Activated CD4-positive, alpha-beta T cell treated with anti-CD3 and anti-CD28 coated beads, Interleukin-2, amount 50 U/mL, for 4 hours (primary cell): ENCODE results near the gene PIGV.

Source experiments
- DNase-seq, 2 experiments: peaks; one replicate each; pipeline ENCODE4 v3.0.0-alpha.2; 2020

Gene PIGV

GRCh38 chr1:26774462-26774861 lies 13.3 kb upstream of the PIGV start:
- DNase-seq: no peak

GRCh38 chr1:26775666-26776065 lies 12.1 kb upstream of the PIGV start:
- DNase-seq: no peak

GRCh38 chr1:26779098-26779668 lies 8.6 kb upstream of the PIGV start:
- no peak for DNase-seq

GRCh38 chr1:26780344-26780957 lies 7.3 kb upstream of the PIGV start:
- DNase-seq: no peak

GRCh38 chr1:26781206-26781825 lies 6.4 kb upstream of the PIGV start:
- DNase-seq: no peak

- DNase-seq: no peak
These were observed 5.1 kb upstream of the PIGV start for GRCh38 chr1:26782521-26783212.

GRCh38 chr1:26783646-26784022 lies 4.1 kb upstream of the PIGV start:
- DNase-seq: no peak

- no peak for DNase-seq
These were observed 3.5 kb upstream of the PIGV start for GRCh38 chr1:26784023-26784871.

- no peak for DNase-seq
These were observed 2.9 kb upstream of the PIGV start for GRCh38 chr1:26784886-26785285.

GRCh38 chr1:26785611-26786436 lies 1.9 kb upstream of the PIGV start:
- no peak for DNase-seq

- no peak for DNase-seq
These were observed 1.0 kb upstream of the PIGV start for GRCh38 chr1:26786437-26787380.

GRCh38 chr1:26787381-26787705 lies 407 bp upstream of the PIGV start:
- DNase-seq: peak; percentile 46 to 51

- peak in 1 of 2 experiments; percentile 8 for DNase-seq
These were observed 700 bp downstream of the PIGV start for GRCh38 chr1:26788515-26788785.

- peak; percentile 86 to 89 for DNase-seq
These were observed 1.3 kb downstream of the PIGV start for GRCh38 chr1:26788836-26789611.

GRCh38 chr1:26789612-26789865 lies 1.8 kb downstream of the PIGV start:
- no peak for DNase-seq

- DNase-seq: no peak
These were observed 2.2 kb downstream of the PIGV start for GRCh38 chr1:26789931-26790330.

GRCh38 chr1:26790551-26790953 lies 2.8 kb downstream of the PIGV start:
- no peak for DNase-seq

- DNase-seq: no peak
These were observed 3.4 kb downstream of the PIGV start for GRCh38 chr1:26791148-26791547.

GRCh38 chr1:26791626-26792025 lies 3.9 kb downstream of the PIGV start:
- DNase-seq: no peak

GRCh38 chr1:26792924-26793323 lies 5.2 kb downstream of the PIGV start:
- DNase-seq: no peak

GRCh38 chr1:26794391-26794790 lies 6.6 kb downstream of the PIGV start:
- no peak for DNase-seq
